Trophoblast cell (in vitro differentiated cells and primary cell): ENCODE data around the gene NUDT17.

ENCODE experiments used
- DNase-seq, 2 donors: peaks; one replicate each; pipeline ENCODE4 v3.0.0-alpha.2; 2016
- H2AFZ ChIP-seq: 2 replicates; pipeline ENCODE4 v1.6.1; 2013; ENCODE audit warnings: low read length, moderate library complexity, mild to moderate bottlenecking; ENCODE audit not compliant: insufficient read depth, poor library complexity
- H2AK5ac ChIP-seq: 2 replicates; pipeline ENCODE4 v1.6.1; 2013; ENCODE audit warnings: mild to moderate bottlenecking, low read length
- H2BK120ac ChIP-seq: 2 replicates; pipeline ENCODE4 v1.6.1; 2013; ENCODE audit warnings: low read length, mild to moderate bottlenecking, moderate library complexity; ENCODE audit not compliant: insufficient read depth, poor library complexity
- H2BK12ac ChIP-seq: 2 replicates; pipeline ENCODE4 v1.6.1; 2013; ENCODE audit warnings: mild to moderate bottlenecking, low read length, moderate library complexity
- H2BK5ac ChIP-seq: 2 replicates; pipeline ENCODE4 v1.6.1; 2013; ENCODE audit warnings: low read length, low read depth, moderate library complexity, mild to moderate bottlenecking; ENCODE audit not compliant: poor library complexity
- H3K14ac ChIP-seq: 2 replicates; pipeline ENCODE4 v1.6.1; 2013; ENCODE audit warnings: mild to moderate bottlenecking, low read length
- H3K18ac ChIP-seq: 2 replicates; pipeline ENCODE4 v1.6.1; 2013; ENCODE audit warnings: mild to moderate bottlenecking, low read length
- H3K23ac ChIP-seq: 2 replicates; pipeline ENCODE4 v1.6.1; 2013; ENCODE audit warnings: low read length
- H3K27ac ChIP-seq: 2 replicates; pipeline ENCODE4 v1.5.1; 2013; ENCODE audit warnings: low read depth, mild to moderate bottlenecking, inconsistent platforms, low read length, moderate library complexity
- H3K27me3 ChIP-seq: 2 replicates; pipeline ENCODE4 v1.6.1; 2013; ENCODE audit warnings: inconsistent platforms, mild to moderate bottlenecking, low read length, moderate library complexity; ENCODE audit not compliant: insufficient read depth
- H3K36me3 ChIP-seq, 2 experiments: 1 replicate in 1 of 2; 2 replicates in 1 of 2; pipeline ENCODE4 v1.6.1; 2013; ENCODE audit warnings: low read length in 2 of 2, mild to moderate bottlenecking in 2 of 2, moderate library complexity in 1 of 2; ENCODE audit not compliant: insufficient read depth in 2 of 2, control insufficient read depth in 1 of 2
- H3K4ac ChIP-seq: 2 replicates; pipeline ENCODE4 v1.6.1; 2013; ENCODE audit warnings: low read depth, mild to moderate bottlenecking, low read length, moderate library complexity
- H3K4me1 ChIP-seq, 2 experiments: 1 replicate in 1 of 2; 2 replicates in 1 of 2; pipeline ENCODE4 v1.6.1; 2013; ENCODE audit warnings: low read length in 2 of 2, mild to moderate bottlenecking in 2 of 2, moderate library complexity in 1 of 2; ENCODE audit not compliant: insufficient read depth in 2 of 2, control insufficient read depth in 1 of 2
- H3K4me2 ChIP-seq: 2 replicates; pipeline ENCODE4 v1.6.1; 2013; ENCODE audit warnings: inconsistent platforms, mild to moderate bottlenecking, low read length, moderate library complexity
- H3K4me3 ChIP-seq: 2 replicates; pipeline ENCODE4 v1.5.1; 2013; ENCODE audit warnings: mild to moderate bottlenecking, low read depth, low read length, inconsistent platforms
- H3K79me1 ChIP-seq: one replicate; pipeline ENCODE4 v1.6.1; 2013; ENCODE audit warnings: low read length
- H3K79me2 ChIP-seq: 2 replicates; pipeline ENCODE4 v1.6.1; 2013; ENCODE audit warnings: low read length, mild to moderate bottlenecking; ENCODE audit not compliant: control insufficient read depth, insufficient read depth, poor library complexity
- H3K9ac ChIP-seq: 2 replicates; pipeline ENCODE4 v1.6.1; 2013; ENCODE audit warnings: mild to moderate bottlenecking, low read length
- H3K9me3 ChIP-seq: 2 replicates; pipeline ENCODE4 v1.6.1; 2013; ENCODE audit warnings: low read depth, mild to moderate bottlenecking, control low read depth, inconsistent platforms, low read length; ENCODE audit not compliant: insufficient read depth
- H4K12ac ChIP-seq: 2 replicates; pipeline ENCODE4 v1.6.1; 2013; ENCODE audit warnings: low read depth, mild to moderate bottlenecking, low read length, moderate library complexity
- H4K8ac ChIP-seq: 2 replicates; pipeline ENCODE4 v1.6.1; 2013; ENCODE audit warnings: low read depth, mild to moderate bottlenecking, low read length, moderate library complexity
- H4K91ac ChIP-seq: one replicate; pipeline ENCODE4 v1.6.1; 2013; ENCODE audit warnings: low read depth, mild to moderate bottlenecking, low read length, moderate library complexity
- WGBS: extraction: QIAGEN DNeasy Blood & Tissue Kit; methylation state at CpG from one replicate; pipeline ENCODE4 v1.1.7; 2013; ENCODE audit warnings: missing lambda C conversion rate; ENCODE audit not compliant: insufficient read length, insufficient coverage; ENCODE audit errors: extremely low coverage; 5-methylcytosine and 5-hydroxymethylcytosine counted together

NUDT17 gene

GRCh38 chr1:145847827-145848226 is 2.4 kb downstream of the NUDT17 start:
- Histone ChIP-seq H3K27me3 (no peaks in the 10 kb centered on the region), H3K9ac (no peak overlapping the region), H4K91ac (no peak overlapping the region)

GRCh38 chr1:145849356-145850160 is 4.1 kb downstream of the NUDT17 start:
- no CpG with 5 or more reads among the region's 15 CpGs for WGBS
- H3K18ac ChIP-seq: no peak overlapping the region
- no peak overlapping the region for H3K4me3 ChIP-seq
- H4K12ac ChIP-seq: no peak overlapping the region
- H2AK5ac ChIP-seq: no peak overlapping the region
- peak overlapping the region; percentile 11 for H4K91ac ChIP-seq
- no peaks in the 10 kb centered on the region for H3K27me3 ChIP-seq
- no peak for DNase-seq
- peaks cover 6% of the 10 kb centered on the region for H3K79me1 ChIP-seq
- H3K27ac ChIP-seq: peak overlapping the region; percentile 0
- no peak overlapping the region for H3K14ac ChIP-seq
- H2BK120ac ChIP-seq: no peak overlapping the region
- no peak overlapping the region for H2BK5ac ChIP-seq
- no peak overlapping the region for H3K4ac ChIP-seq
- no peak overlapping the region for H2BK12ac ChIP-seq
- H3K9ac ChIP-seq: no peak overlapping the region
- peaks cover 33 to 51% of the 10 kb centered on the region in 2 experiments for H3K36me3 ChIP-seq
- H3K4me2 ChIP-seq: no peak overlapping the region
- H2AFZ ChIP-seq: no peak overlapping the region
- H3K79me2 ChIP-seq: peaks cover 5% of the 10 kb centered on the region
- H4K8ac ChIP-seq: no peak overlapping the region
- H3K9me3 ChIP-seq: peaks cover 1% of the 10 kb centered on the region
- H3K23ac ChIP-seq: no peak overlapping the region
- peaks cover 11 to 20% of the 10 kb centered on the region in 2 experiments for H3K4me1 ChIP-seq

More at GRCh38 chr1:145847827-145848226, 2.4 kb downstream of the NUDT17 start:
- no peak overlapping the region for H2BK120ac ChIP-seq
- no peak overlapping the region for H3K14ac ChIP-seq
- H2BK5ac ChIP-seq: no peak overlapping the region
- no peak overlapping the region for H2AFZ ChIP-seq
- H3K27ac ChIP-seq: no peak overlapping the region
- no peak overlapping the region for H4K8ac ChIP-seq
- no peak overlapping the region for H3K4me3 ChIP-seq
- no peak overlapping the region for H3K4me2 ChIP-seq
- no peaks in the 10 kb centered on the region for H3K9me3 ChIP-seq
- no peak overlapping the region for H2AK5ac ChIP-seq
- no peak overlapping the region for H3K4ac ChIP-seq
- H3K36me3 ChIP-seq: peaks cover 22 to 38% of the 10 kb centered on the region in 2 experiments
- H3K23ac ChIP-seq: no peak overlapping the region
- H3K4me1 ChIP-seq: peaks cover 11 to 20% of the 10 kb centered on the region in 2 experiments
- peaks cover 5% of the 10 kb centered on the region for H3K79me2 ChIP-seq
- no peak for DNase-seq
- peaks cover 6% of the 10 kb centered on the region for H3K79me1 ChIP-seq
- no peak overlapping the region for H3K18ac ChIP-seq
- no peak overlapping the region for H4K12ac ChIP-seq
- no CpG with 5 or more reads among the region's 3 CpGs for WGBS
- H2BK12ac ChIP-seq: no peak overlapping the region

GRCh38 chr1:145855426-145855948 is 10.1 kb downstream of the NUDT17 start:
- no CpG with 5 or more reads among the region's 7 CpGs for WGBS
- Histone ChIP-seq H3K36me3 (peaks cover 38 to 48% of the 10 kb centered on the region in 2 experiments), H3K27me3 (no peaks in the 10 kb centered on the region), H3K4ac (no peak overlapping the region), H3K27ac (no peak overlapping the region), H4K91ac (no peak overlapping the region), H3K23ac (no peak overlapping the region), H3K79me2 (peaks cover 2% of the 10 kb centered on the region), H3K4me3 (no peak overlapping the region), H4K12ac (no peak overlapping the region), H3K4me2 (no peak overlapping the region), H2BK5ac (no peak overlapping the region), H3K9me3 (peaks cover 1% of the 10 kb centered on the region), H3K18ac (no peak overlapping the region), H3K79me1 (peaks cover 5% of the 10 kb centered on the region), H2AK5ac (no peak overlapping the region), H2AFZ (no peak overlapping the region), H3K14ac (no peak overlapping the region), H2BK12ac (no peak overlapping the region), H3K4me1 (peaks cover 3 to 7% of the 10 kb centered on the region in 2 experiments), H2BK120ac (no peak overlapping the region), H3K9ac (no peak overlapping the region), H4K8ac (no peak overlapping the region)
- no peak for DNase-seq

GRCh38 chr1:145857170-145857569 is 11.7 kb downstream of the NUDT17 start:
- H4K91ac ChIP-seq: no peak overlapping the region
- H3K4me3 ChIP-seq: no peak overlapping the region
- H2AFZ ChIP-seq: no peak overlapping the region
- H3K79me1 ChIP-seq: peaks cover 5% of the 10 kb centered on the region
- no peak for DNase-seq
- H3K14ac ChIP-seq: no peak overlapping the region
- H2BK12ac ChIP-seq: no peak overlapping the region
- no peak overlapping the region for H4K12ac ChIP-seq
- H2BK120ac ChIP-seq: no peak overlapping the region
- no peak overlapping the region for H3K4ac ChIP-seq
- H3K23ac ChIP-seq: no peak overlapping the region
- WGBS: no CpG with 5 or more reads among the region's 4 CpGs
- H3K27me3 ChIP-seq: no peaks in the 10 kb centered on the region
- peaks cover 2% of the 10 kb centered on the region for H3K79me2 ChIP-seq
- no peak overlapping the region for H3K27ac ChIP-seq
- peak overlapping the region; percentile 0 for H3K18ac ChIP-seq
- no peak overlapping the region for H2BK5ac ChIP-seq
- H3K4me1 ChIP-seq: peaks cover 3 to 6% of the 10 kb centered on the region in 2 experiments
- H3K9me3 ChIP-seq: peaks cover 1% of the 10 kb centered on the region
- no peak overlapping the region for H3K4me2 ChIP-seq
- no peak overlapping the region for H2AK5ac ChIP-seq
- H4K8ac ChIP-seq: no peak overlapping the region
- peaks cover 31 to 39% of the 10 kb centered on the region in 2 experiments for H3K36me3 ChIP-seq
- no peak overlapping the region for H3K9ac ChIP-seq
